K562 (cell line): ENCODE data around the gene POLR3G. TPM values are rescaled to one million over a fixed set of nuclear protein-coding genes. Genes with fewer than 3 reads are reported as not detected.

Experiments used
- ATAC-seq: fragments of 200-7000 bp; cut with Tn5 transposase; 3 replicates; pipeline ENCODE4 v1.9.1; 2020; ENCODE audit warnings: moderate library complexity
- BruUV-seq: library from RNA; stranded (reverse); fragments of 400-500 nt; replicated peaks from 2 replicates; lab custom pipeline; 2021; lab: Mats Ljungman, UMichigan
- CTCF ChIA-PET: fragments of 300-600 bp; formaldehyde crosslinking; extraction: SDS; loops from one replicate; lab custom pipeline; 2021; ENCODE audit warnings: low intra/inter-chr PET ratio; lab: Yijun Ruan, JAX
- POLR2A ChIA-PET: fragments of 300-600, 350-650 bp; sonication (Branson Sonifier 250); formaldehyde crosslinking; extraction: SDS; loops from one replicate; lab custom pipeline; 2021; ENCODE audit warnings: antibody characterized with exemption, inconsistent platforms; lab: Yijun Ruan, JAX
- DNase-seq, 4 experiments: peaks; one replicate each; pipeline versions ENCODE4 v3.0.0 to v3.0.0-alpha.2; 2011 to 2018; ENCODE audit warnings: low spot score in 3 of 4, mixed read lengths in 3 of 4; ENCODE audit errors: extremely low read depth in 1 of 4
- FAIRE-seq: peaks from 2 replicates; lab custom pipeline; 2011; peaks lifted over from hg19 to GRCh38; lab: Jason Lieb, UNC
- H2AFZ ChIP-seq: 2 replicates; pipeline ENCODE4 v1.6.0; 2011; ENCODE audit warnings: low read depth, low read length, control low read depth, inconsistent platforms
- H3K27ac ChIP-seq: fragments of 200-600 bp; 3 replicates; pipeline ENCODE4 v1.8.0; 2011; ENCODE audit warnings: low read depth, mild to moderate bottlenecking, control low read depth, inconsistent platforms, low read length, moderate library complexity, mixed read lengths; ENCODE audit errors: extremely low read depth
- H3K27me3 ChIP-seq, 2 experiments: fragments of 300-600 bp in 1 of 2; 2 replicates in 1 of 2; 3 replicates in 1 of 2; pipeline versions ENCODE4 v1.6.0 to v1.8.0; 2011; ENCODE audit warnings: inconsistent platforms in 2 of 2, low read length in 2 of 2, mild to moderate bottlenecking in 1 of 2, mixed read lengths in 1 of 2, moderate library complexity in 1 of 2; ENCODE audit not compliant: control insufficient read depth in 2 of 2, insufficient read depth in 2 of 2
- H3K36me3 ChIP-seq: fragments of 300-600 bp; 3 replicates; pipeline ENCODE4 v1.8.0; 2011; ENCODE audit warnings: mild to moderate bottlenecking, low read length, inconsistent platforms; ENCODE audit not compliant: control insufficient read depth, insufficient read depth
- H3K4me1 ChIP-seq, 2 experiments: fragments of 200-600 bp in 1 of 2; replicated peaks in 1 of 2; 2 replicates in 1 of 2; 3 replicates in 1 of 2; pipeline versions ENCODE4 v1.5.1 to v1.8.0; 2011; ENCODE audit warnings: inconsistent platforms in 2 of 2, low read length in 2 of 2, mild to moderate bottlenecking in 1 of 2, mixed read lengths in 1 of 2, moderate library complexity in 1 of 2; ENCODE audit not compliant: control insufficient read depth in 2 of 2, insufficient read depth in 2 of 2
- H3K4me2 ChIP-seq: 2 replicates; pipeline ENCODE4 v1.6.1; 2011; ENCODE audit warnings: low read length, control low read depth, inconsistent platforms, mixed read lengths; ENCODE audit not compliant: insufficient read depth
- H3K4me3 ChIP-seq: fragments of 200-600 bp; sonication (generic), shearing (Covaris generic); 2 replicates; pipeline ENCODE4 v1.5.1; 2016; ENCODE audit warnings: control low read depth, inconsistent platforms
- H3K79me2 ChIP-seq: fragments of 200-600 bp; 3 replicates; pipeline ENCODE4 v1.8.0; 2011; ENCODE audit warnings: low read length, inconsistent platforms; ENCODE audit not compliant: control insufficient read depth, insufficient read depth
- H3K9ac ChIP-seq, 2 experiments: 2 replicates each; pipeline versions ENCODE4 v1.6.0 to v1.6.1; 2011; ENCODE audit warnings: low read depth in 2 of 2, low read length in 2 of 2, control low read depth in 1 of 2, inconsistent platforms in 1 of 2, mild to moderate bottlenecking in 1 of 2, mixed read lengths in 1 of 2; ENCODE audit not compliant: insufficient read depth in 1 of 2
- H3K9me1 ChIP-seq: one replicate; pipeline ENCODE4 v1.6.0; 2011; ENCODE audit warnings: inconsistent platforms, mild to moderate bottlenecking, low read length, moderate library complexity; ENCODE audit not compliant: control insufficient read depth, insufficient read depth
- H3K9me3 ChIP-seq: replicated peaks from 2 replicates; pipeline ENCODE4 v1.5.1; 2011; ENCODE audit warnings: low read depth, low read length, inconsistent platforms; ENCODE audit not compliant: control insufficient read depth, insufficient read depth
- H4K20me1 ChIP-seq: replicated peaks from 2 replicates; pipeline ENCODE4 v1.6.1; 2011; ENCODE audit warnings: low read length, inconsistent platforms, mixed read lengths; ENCODE audit not compliant: control insufficient read depth, insufficient read depth
- HDAC8 ChIP-seq: fragments of 450-650 bp; IDR thresholded peaks from 2 replicates; pipeline ENCODE4 v1.6.1; 2016; ENCODE audit warnings: mild to moderate bottlenecking, missing genetic modification characterization, moderate library complexity, missing compliant biosample characterization
- L3MBTL2 ChIP-seq: fragments of 450-650 bp; IDR thresholded peaks from 2 replicates; pipeline ENCODE4 v1.6.1; 2016; ENCODE audit warnings: mild to moderate bottlenecking, moderate library complexity
- MCM7 ChIP-seq, 2 experiments: fragments of 450-650 bp; IDR thresholded peaks; 2 replicates each; pipeline ENCODE4 v1.6.1; 2016 to 2018
- NCOA6 ChIP-seq: fragments of 450-650 bp; IDR thresholded peaks from 2 replicates; pipeline ENCODE4 v1.6.1; 2017; ENCODE audit warnings: mild to moderate bottlenecking
- STAT5A ChIP-seq: IDR thresholded peaks from 2 replicates; pipeline ENCODE4 v1.6.1; 2012; ENCODE audit warnings: low read length, inconsistent platforms, borderline replicate concordance
- ZBTB40 ChIP-seq, 2 experiments: fragments of 450-650 bp in 1 of 2; sonication (generic) in 1 of 2; formaldehyde crosslinking in 1 of 2; IDR thresholded peaks; 2 replicates each; pipeline versions ENCODE4 v1.7.1 to v1.9.0; 2016 to 2022; ENCODE audit warnings: inconsistent platforms in 1 of 2, mild to moderate bottlenecking in 1 of 2, missing genetic modification reagents in 1 of 2
- ZFP91 ChIP-seq: sonication (generic); formaldehyde crosslinking; IDR thresholded peaks from 2 replicates; pipeline ENCODE4 v1.8.0; 2022; ENCODE audit warnings: mild to moderate bottlenecking, missing genetic modification reagents
- ZNF143 ChIP-seq: sonication (generic); formaldehyde crosslinking; IDR thresholded peaks from 2 replicates; pipeline ENCODE4 v1.9.0; 2022; ENCODE audit warnings: mild to moderate bottlenecking, missing genetic modification reagents
- ZNF431 ChIP-seq: sonication (generic); formaldehyde crosslinking; IDR thresholded peaks from 2 replicates; pipeline ENCODE4 v1.8.0; 2022; ENCODE audit warnings: mild to moderate bottlenecking, missing genetic modification reagents
- WGBS: fragments of 100-300 bp; shearing (Covaris generic); methylation state at CpG from one replicate; pipeline ENCODE4 v1.1.6; 2016; ENCODE audit warnings: low coverage, mixed read lengths; ENCODE audit not compliant: insufficient coverage; ENCODE audit errors: missing lambda C conversion rate; 5-methylcytosine and 5-hydroxymethylcytosine counted together
- in situ Hi-C: fragments of 300-500 bp; cut with MboI; formaldehyde crosslinking; loops from 4 replicates; pipeline ENCODE4 v1.15.0; 2018; ENCODE audit warnings: inconsistent platforms, mixed read lengths
- intact Hi-C: fragments of 100-400 bp; cut with micrococcal nuclease; formaldehyde crosslinking; loops from 2 replicates; pipeline ENCODE4 v1.14.2; 2022
- polyA plus RNA-seq, 8 experiments: library from polyadenylated mRNA; depleted of rRNA in 4 of 8; stranded (reverse) in 5 of 8; unstranded in 3 of 8; fragments of >200 nt; fragmentation: Nextera tagmentation in 2 of 8; fragmentation: Illumina TruSeq in 1 of 8; extraction: Ambion mirVana in 2 of 8; extraction: Trizol in 1 of 8; gene quantifications; 2 replicates each; pipeline versions ENCODE4 v1.2.1 to v1.2.3, GENCODE V29; 2011 to 2014; ENCODE audit warnings: inconsistent platforms in 1 of 8, missing spikeins in 1 of 8
- total RNA-seq, 7 experiments: library from RNA; depleted of rRNA in 6 of 7; stranded (reverse); fragments of >200 nt in 6 of 7; fragmentation: Illumina TruSeq in 2 of 7; extraction: Trizol in 2 of 7; gene quantifications; 2 replicates each; pipeline versions ENCODE4 v1.2.1 to v1.2.3, GENCODE V29; 2011 to 2021; ENCODE audit warnings: low replicate concordance in 1 of 7
- TF ChIP-seq, protein P1 (sequence below), 2 experiments: IDR thresholded peaks; 2 replicates each; pipeline ENCODE4 v1.6.1; 2011; ENCODE audit warnings: borderline replicate concordance in 1 of 2, control low read depth in 1 of 2, low read depth in 1 of 2, low read length in 1 of 2, mild to moderate bottlenecking in 1 of 2, mixed read lengths in 1 of 2, moderate library complexity in 1 of 2; ENCODE audit not compliant: insufficient read depth in 1 of 2, insufficient read length in 1 of 2, poor library complexity in 1 of 2, severe bottlenecking in 1 of 2; ENCODE audit errors: extremely low read depth in 1 of 2

Gene POLR3G
- total and polyA plus RNA-seq, 9 of the 15 experiments (the other 6 are each of a cell fraction or from before 2014, with no cell fraction given) = 39.0 to 111 (median 59.0) TPM

DNA sequence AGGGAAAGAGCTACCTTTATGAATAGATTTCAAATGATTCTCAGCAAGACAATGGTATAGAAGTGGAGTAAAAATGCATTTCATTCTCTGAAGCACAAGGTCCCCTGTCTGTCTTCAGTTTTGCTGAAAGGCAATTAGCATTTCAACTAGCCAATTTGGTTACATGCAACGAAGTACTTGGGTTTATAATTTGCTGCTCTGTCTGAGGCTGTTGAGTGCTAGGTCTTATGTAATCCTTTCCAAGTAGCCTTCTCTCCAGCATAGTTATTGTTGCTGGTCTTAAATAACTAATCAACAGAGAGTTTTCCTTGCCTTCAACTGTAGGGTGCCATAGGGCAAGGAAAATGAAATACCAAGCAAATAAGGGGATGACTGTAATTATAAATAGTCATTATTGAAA is 88.4 kb downstream of the POLR3G start:
- intact Hi-C loops (no loop called here), in situ Hi-C loops (no loop called here)
- no peaks in the 10 kb centered on the region for H3K36me3 ChIP-seq
- peaks cover 64% of the 10 kb centered on the region for H3K79me2 ChIP-seq
- CTCF ChIA-PET = no interaction called here
- 0 out of 3 replicates have a peak, but pooled peaks have one; percentile 1 for ATAC-seq
- no peak overlapping the region for H3K4me3 ChIP-seq
- H3K9me3 ChIP-seq = no peaks in the 10 kb centered on the region
- peaks cover 0 to 10% of the 10 kb centered on the region in 2 experiments; a peak in 2 of 5 replicates for H3K4me1 ChIP-seq
- BruUV-seq = no TSS peak
- no peaks in the 10 kb centered on the region for H3K9me1 ChIP-seq
- no peak overlapping the region for H3K9ac ChIP-seq
- no peak overlapping the region for H2AFZ ChIP-seq
- no peak for DNase-seq
- 0% methylated on average over 1 of the region's 1 CpG for WGBS
- no peaks in the 10 kb centered on the region for H3K27me3 ChIP-seq
- H3K4me2 ChIP-seq = no peak overlapping the region; the same call in none of the 2 replicates
- H3K27ac ChIP-seq = no peak overlapping the region
- FAIRE-seq = peak; percentile 19
- no peaks in the 10 kb centered on the region for H4K20me1 ChIP-seq
- POLR2A ChIA-PET = interaction anchor here (1.2 to 1.9 kb wide), 2 partner anchors 11 to 50 kb away, joined by 3 to 6 read pairs; no protein-coding TSS in a partner anchor
- TF ChIP-seq ZBTB40 (IDR thresholded peaks at IDR 0.05) (no peak), ZBTB40 (CRISPR knock-in tag; IDR thresholded peaks at IDR 0.05) (no peak), STAT5A (no peak), L3MBTL2 (no peak), ZNF431 (no peak), ZFP91 (CRISPR knock-in tag) (no peak), HDAC8 (tag) (no peak), NCOA6 (no peak), ZNF143 (no peak), MCM7 (IDR thresholded peaks at IDR 0.05) (no peak)
- TF ChIP-seq, protein P1, sequence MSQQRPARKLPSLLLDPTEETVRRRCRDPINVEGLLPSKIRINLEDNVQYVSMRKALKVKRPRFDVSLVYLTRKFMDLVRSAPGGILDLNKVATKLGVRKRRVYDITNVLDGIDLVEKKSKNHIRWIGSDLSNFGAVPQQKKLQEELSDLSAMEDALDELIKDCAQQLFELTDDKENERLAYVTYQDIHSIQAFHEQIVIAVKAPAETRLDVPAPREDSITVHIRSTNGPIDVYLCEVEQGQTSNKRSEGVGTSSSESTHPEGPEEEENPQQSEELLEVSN (IDR thresholded peaks at IDR 0.05; ENCODE audit: borderline replicate concordance in 1 of 2, extremely low read depth in 1 of 2, insufficient read depth in 1 of 2, insufficient read length in 1 of 2, low read depth in 1 of 2, low read length in 1 of 2, poor library complexity in 1 of 2, severe bottlenecking in 1 of 2) = no peak
